Measurements from ENCODE around the gene EMILIN2.

GRCh38 chr18:2874765-2875164 is 28.0 kb downstream of the EMILIN2 start:
- no peak for TF ChIP-seq CTCF (conservative IDR thresholded peaks at IDR 0.05; ENCODE audit: low read length)
- TF ChIP-seq EZH2phosphoT487 (IDR thresholded peaks at IDR 0.05; ENCODE audit: borderline replicate concordance, low read depth, low read length) = no peak
